Glutamatergic neuron (in vitro differentiated cells): ENCODE data around the gene GBX1. TPM values are rescaled to one million over a fixed set of nuclear protein-coding genes. Genes with fewer than 3 reads are reported as not detected.

Source experiments
- DNase-seq: peaks from one replicate; pipeline ENCODE4 v3.0.0; 2022
- H3K27ac Mint-ChIP-seq: one replicate; pipeline ENCODE4 v1.8.0; 2020; ENCODE audit warnings: mild to moderate bottlenecking, mixed read lengths, inconsistent platforms; ENCODE audit not compliant: unreplicated experiment
- H3K27me3 Mint-ChIP-seq: one replicate; pipeline ENCODE4 v1.8.0; 2020; ENCODE audit warnings: mild to moderate bottlenecking, moderate library complexity, mixed read lengths, inconsistent platforms; ENCODE audit not compliant: unreplicated experiment
- H3K36me3 Mint-ChIP-seq: one replicate; pipeline ENCODE4 v1.8.0; 2020; ENCODE audit warnings: mild to moderate bottlenecking, mixed read lengths, inconsistent platforms; ENCODE audit not compliant: unreplicated experiment
- H3K4me1 Mint-ChIP-seq: one replicate; pipeline ENCODE4 v1.8.0; 2020; ENCODE audit warnings: mild to moderate bottlenecking, low read depth, mixed read lengths, inconsistent platforms; ENCODE audit not compliant: unreplicated experiment
- H3K4me3 Mint-ChIP-seq: one replicate; pipeline ENCODE4 v1.8.0; 2020; ENCODE audit warnings: mild to moderate bottlenecking, mixed read lengths, inconsistent platforms; ENCODE audit not compliant: unreplicated experiment
- H3K9me3 Mint-ChIP-seq: one replicate; pipeline ENCODE4 v1.8.0; 2020; ENCODE audit warnings: mild to moderate bottlenecking, moderate library complexity, mixed read lengths, inconsistent platforms; ENCODE audit not compliant: unreplicated experiment
- total RNA-seq: library from RNA; stranded (reverse); fragmentation: NEBNext Ultra II Directional; extraction: Animal tissue kit (Norgen Biotek cat#: 25700); gene quantifications from one replicate; pipeline ENCODE4 v1.2.1, GENCODE V29; 2021; ENCODE audit not compliant: unreplicated experiment
- TF ChIP-seq, protein P1 (sequence below): fragments of 200-600 bp; sonication (generic); IDR thresholded peaks from one replicate; pipeline ENCODE4 v1.5.0; 2021; ENCODE audit not compliant: partially characterized antibody, unreplicated experiment

The GBX1 gene
- total RNA-seq, 1 donor from 2014 or later = not detected

DNA sequence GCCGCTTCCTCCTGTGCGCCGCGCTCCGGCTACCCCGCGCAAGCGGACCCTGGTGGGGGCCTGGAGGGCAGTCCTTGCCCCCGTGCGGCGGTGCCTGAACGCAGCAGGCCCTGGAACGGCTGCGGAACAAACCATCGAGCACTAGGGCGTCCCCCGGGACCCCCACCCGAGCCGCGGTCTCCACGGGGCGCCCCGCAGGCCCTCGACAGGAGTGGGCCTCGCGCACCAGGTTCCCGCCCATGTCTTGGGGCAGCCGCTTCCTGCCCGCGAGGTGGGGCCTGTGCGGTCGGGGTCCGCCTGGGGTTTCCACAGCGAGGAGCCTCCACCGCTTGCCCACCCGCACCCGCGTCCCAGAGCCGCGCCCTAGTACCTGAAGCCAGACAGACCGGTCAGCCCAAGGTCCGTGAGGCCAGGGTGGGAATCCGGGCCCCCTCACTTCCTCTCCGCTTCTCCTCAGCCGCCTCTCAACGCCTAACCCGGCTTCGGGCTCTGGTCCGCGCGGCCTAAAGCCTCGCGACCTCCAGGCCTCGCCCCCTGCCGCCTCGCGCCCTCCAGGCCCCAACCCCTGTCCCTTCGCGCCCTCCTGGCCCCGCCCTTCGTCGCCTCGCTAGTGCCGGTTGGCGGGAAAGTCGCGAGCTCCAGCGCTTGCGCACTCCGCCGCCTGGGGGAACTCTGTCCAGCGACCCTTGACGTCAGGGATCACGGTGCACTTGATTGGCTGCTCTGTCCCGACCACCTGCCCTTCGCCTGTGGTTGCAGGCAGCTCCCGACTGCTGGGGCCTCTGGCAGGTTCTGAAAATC, 7.0 kb upstream of the GBX1 start:
- H3K27ac Mint-ChIP-seq = no peak overlapping the region
- TF ChIP-seq, protein P1, sequence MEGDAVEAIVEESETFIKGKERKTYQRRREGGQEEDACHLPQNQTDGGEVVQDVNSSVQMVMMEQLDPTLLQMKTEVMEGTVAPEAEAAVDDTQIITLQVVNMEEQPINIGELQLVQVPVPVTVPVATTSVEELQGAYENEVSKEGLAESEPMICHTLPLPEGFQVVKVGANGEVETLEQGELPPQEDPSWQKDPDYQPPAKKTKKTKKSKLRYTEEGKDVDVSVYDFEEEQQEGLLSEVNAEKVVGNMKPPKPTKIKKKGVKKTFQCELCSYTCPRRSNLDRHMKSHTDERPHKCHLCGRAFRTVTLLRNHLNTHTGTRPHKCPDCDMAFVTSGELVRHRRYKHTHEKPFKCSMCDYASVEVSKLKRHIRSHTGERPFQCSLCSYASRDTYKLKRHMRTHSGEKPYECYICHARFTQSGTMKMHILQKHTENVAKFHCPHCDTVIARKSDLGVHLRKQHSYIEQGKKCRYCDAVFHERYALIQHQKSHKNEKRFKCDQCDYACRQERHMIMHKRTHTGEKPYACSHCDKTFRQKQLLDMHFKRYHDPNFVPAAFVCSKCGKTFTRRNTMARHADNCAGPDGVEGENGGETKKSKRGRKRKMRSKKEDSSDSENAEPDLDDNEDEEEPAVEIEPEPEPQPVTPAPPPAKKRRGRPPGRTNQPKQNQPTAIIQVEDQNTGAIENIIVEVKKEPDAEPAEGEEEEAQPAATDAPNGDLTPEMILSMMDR = no peak

GRCh38 chr7:151173386-151174245, 6.1 kb upstream of the GBX1 start:
- Mint-ChIP-seq H3K36me3 (peaks cover 10% of the 10 kb centered on the region), H3K9me3 (peaks cover 15% of the 10 kb centered on the region), H3K4me3 (no peak overlapping the region), H3K27ac (no peak overlapping the region), H3K4me1 (peaks cover 7% of the 10 kb centered on the region), H3K27me3 (peaks cover 19% of the 10 kb centered on the region)
- no peak for DNase-seq
- TF ChIP-seq, protein P1 = no peak

More for the DNA sequence above, 7.0 kb upstream of the GBX1 start:
- Mint-ChIP-seq H3K4me1 (peaks cover 9% of the 10 kb centered on the region), H3K9me3 (peaks cover 14% of the 10 kb centered on the region), H3K4me3 (no peak overlapping the region), H3K27me3 (peaks cover 16% of the 10 kb centered on the region), H3K36me3 (peaks cover 10% of the 10 kb centered on the region)
- no peak for DNase-seq

GRCh38 chr7:151172273-151173141, 5.0 kb upstream of the GBX1 start:
- Mint-ChIP-seq H3K36me3 (peaks cover 10% of the 10 kb centered on the region), H3K27ac (no peak overlapping the region), H3K27me3 (peaks cover 23% of the 10 kb centered on the region), H3K9me3 (peaks cover 19% of the 10 kb centered on the region), H3K4me1 (peaks cover 11% of the 10 kb centered on the region), H3K4me3 (no peak overlapping the region)
- peak; percentile 84 for DNase-seq
- TF ChIP-seq, protein P1 = peak; percentile 100

GRCh38 chr7:151168787-151169162, 1.3 kb upstream of the GBX1 start:
- no peak for DNase-seq
- TF ChIP-seq, protein P1 = no peak
- Mint-ChIP-seq H3K9me3 (peaks cover 19% of the 10 kb centered on the region), H3K27me3 (peaks cover 28% of the 10 kb centered on the region), H3K4me1 (peaks cover 13% of the 10 kb centered on the region), H3K27ac (no peak overlapping the region), H3K36me3 (peaks cover 10% of the 10 kb centered on the region), H3K4me3 (peak overlapping the region; percentile 81)
